DMS 273 (cell line): ENCODE results near the gene RAB10.
A peak's percentile ranks its signal among the peaks of the same experiment; 100 is the strongest.
"Not testable (repeated sequence)": the region's sequence is repeated elsewhere in the genome, so short reads cannot be mapped to it uniquely, and the experiment has no call there.

Experiments
- DNase-seq: peaks from one replicate; lab custom pipeline; 2025; ENCODE audit not compliant: unreplicated experiment; lab: John Stamatoyannopoulos, UW

The RAB10 gene

GRCh38 chr2:26054598-26055348 lies 20.9 kb downstream of the RAB10 start:
- no peak for DNase-seq

- no peak for DNase-seq
Measured at GRCh38 chr2:26058390-26058789, 24.5 kb downstream of the RAB10 start.

DNA sequence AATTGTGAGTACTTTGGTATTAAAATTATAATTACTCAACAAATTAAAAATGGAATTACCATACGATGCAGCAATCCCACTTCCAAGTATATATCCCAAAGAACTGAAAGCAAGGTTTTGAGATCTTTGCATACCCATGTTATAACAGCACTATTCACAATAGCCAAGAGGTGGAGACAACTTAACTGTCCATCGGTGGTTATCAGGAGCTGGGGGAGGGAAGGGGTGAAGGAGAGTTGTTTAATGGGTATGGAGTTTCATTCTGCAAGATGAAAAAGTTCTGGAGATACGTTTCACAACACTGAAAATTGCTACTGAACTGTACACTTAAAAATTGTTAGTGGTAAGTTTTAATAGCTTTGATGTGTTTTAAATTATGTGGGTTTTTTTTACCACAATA lies 25.7 kb downstream of the RAB10 start:
- DNase-seq, result no peak

DNA sequence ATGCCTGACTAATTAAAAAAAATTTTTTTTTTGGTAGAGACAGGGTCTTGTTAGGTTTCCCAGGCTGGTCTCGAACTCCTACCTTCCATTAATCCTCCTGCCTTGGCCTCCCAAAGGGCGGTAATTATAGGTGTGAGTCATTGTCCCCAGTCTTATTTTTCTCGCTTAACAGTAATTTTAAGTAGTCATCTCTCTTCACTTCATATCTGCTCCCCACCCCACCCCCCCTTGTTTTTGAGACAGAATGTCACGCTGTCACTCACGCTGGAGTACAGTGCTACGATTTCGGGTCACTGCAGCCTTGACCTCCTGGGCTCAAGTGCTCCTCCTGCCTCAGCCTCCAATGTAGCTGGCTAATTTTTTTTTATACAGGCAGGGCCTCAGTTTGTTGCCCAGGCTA lies 27.7 kb downstream of the RAB10 start:
- no peak for DNase-seq

GRCh38 chr2:26064846-26065245 lies 31.0 kb downstream of the RAB10 start:
- no peak for DNase-seq

- no peak for DNase-seq
Measured at GRCh38 chr2:26067186-26067974, 33.5 kb downstream of the RAB10 start.

GRCh38 chr2:26067980-26068507 lies 34.2 kb downstream of the RAB10 start:
- no peak for DNase-seq

- DNase-seq, result peak; percentile 54
Measured at GRCh38 chr2:26068602-26069298, 34.9 kb downstream of the RAB10 start.

DNA sequence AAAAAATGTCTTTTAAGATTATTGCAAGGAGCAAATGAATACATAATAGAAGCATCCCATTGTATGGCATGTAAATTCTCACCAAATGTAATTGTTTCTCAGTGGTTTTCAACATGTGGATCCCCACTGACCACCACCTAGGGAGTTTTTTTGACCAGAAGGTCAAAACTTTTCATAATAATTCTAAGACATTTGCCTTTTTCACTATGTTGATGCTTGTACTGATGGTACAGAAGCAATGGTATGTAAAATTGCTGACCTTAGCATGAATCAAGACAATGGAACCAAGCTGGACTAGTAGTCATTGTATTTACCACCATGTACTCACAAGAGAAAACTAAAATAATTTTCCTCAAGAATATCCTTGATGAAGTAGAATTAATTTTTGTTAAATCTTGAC lies 36.8 kb downstream of the RAB10 start:
- DNase-seq, result no peak

- DNase-seq, result no peak
Measured at GRCh38 chr2:26072925-26073768, 39.3 kb downstream of the RAB10 start.

DNA sequence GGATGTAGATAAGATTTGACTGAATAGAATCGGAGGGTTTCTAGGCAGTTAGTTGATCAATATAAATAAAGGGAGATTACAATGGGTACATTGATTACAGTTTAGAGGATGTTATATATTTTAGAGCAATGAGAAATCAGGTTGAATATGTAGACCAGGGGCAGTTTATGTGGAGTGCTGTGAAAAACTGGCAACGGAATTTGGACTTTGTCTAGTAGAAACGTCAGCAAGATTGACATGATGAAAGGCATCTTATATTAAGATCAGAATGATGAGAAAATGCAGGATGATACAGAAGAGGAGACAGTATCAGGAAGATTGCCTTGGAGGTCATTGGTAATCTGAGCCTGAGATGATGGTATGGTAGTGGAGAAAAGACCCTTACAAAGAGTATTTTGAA lies 39.9 kb downstream of the RAB10 start:
- no peak for DNase-seq

- DNase-seq, result no peak
Measured at GRCh38 chr2:26074676-26075075, 40.8 kb downstream of the RAB10 start.

- no peak for DNase-seq
Measured at GRCh38 chr2:26075173-26075572, 41.3 kb downstream of the RAB10 start.

- no peak for DNase-seq
Measured at GRCh38 chr2:26076001-26076587, 42.2 kb downstream of the RAB10 start.

DNA sequence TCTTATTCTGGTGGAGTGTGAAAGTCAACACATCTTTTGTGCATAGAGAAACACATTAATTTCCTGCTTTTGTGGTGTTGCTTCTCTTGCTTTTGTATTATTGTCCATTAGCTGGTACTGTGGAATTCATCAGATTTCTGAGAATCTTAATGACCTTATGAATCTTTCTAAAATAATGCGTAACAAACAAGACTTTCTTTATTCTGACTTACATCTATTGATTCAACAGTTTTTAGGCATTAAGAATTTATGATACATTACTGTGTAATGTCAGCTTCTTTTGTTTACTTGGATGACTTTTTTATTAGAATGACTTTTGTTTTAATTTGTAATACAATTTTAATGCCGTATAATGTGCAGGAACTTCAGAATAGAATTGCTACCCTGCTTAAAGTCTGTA lies 43.4 kb downstream of the RAB10 start:
- DNase-seq, result no peak

DNA sequence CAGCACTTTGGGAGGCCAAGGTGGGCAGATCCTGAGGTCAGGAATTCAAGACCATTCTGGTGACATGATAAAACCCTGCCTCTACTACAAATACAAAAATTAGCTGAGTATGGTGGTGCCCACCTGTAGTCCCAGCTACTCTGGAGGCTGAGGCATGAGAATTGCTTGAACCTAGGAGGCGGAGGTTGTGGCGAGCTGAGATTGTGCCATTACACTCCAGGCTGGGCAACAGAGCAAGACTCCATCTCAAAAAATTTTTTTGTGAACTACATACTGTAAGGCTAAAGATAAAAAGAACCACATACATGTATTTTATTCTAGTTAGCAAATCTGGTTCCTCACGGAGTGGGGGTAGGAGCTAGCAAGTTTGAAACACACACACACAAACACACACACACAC lies 45.1 kb downstream of the RAB10 start:
- DNase-seq, result no peak

GRCh38 chr2:26080356-26080755 lies 46.5 kb downstream of the RAB10 start:
- DNase-seq, result no peak

DNA sequence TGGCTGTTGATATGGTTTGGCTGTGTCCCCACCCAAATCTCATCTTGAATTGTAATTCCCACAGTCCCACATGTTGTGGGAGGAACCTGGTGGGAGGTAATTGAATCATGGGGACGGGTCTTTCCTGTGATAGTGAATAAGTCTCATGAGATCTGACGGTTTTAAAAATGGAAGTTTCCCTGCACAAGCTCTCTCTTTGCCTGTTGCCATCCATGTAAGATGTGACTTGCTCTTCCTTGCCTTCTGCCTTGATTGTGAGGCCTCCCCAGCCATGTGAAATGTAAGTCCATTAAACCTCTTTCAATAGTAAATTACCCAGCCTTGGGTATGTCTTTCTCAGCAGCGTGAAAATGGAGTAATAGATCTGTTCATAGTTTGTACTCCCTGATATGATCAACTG lies 47.0 kb downstream of the RAB10 start:
- DNase-seq, result not testable (repeated sequence)

GRCh38 chr2:26081556-26081955 lies 47.7 kb downstream of the RAB10 start:
- DNase-seq, result no peak

DNA sequence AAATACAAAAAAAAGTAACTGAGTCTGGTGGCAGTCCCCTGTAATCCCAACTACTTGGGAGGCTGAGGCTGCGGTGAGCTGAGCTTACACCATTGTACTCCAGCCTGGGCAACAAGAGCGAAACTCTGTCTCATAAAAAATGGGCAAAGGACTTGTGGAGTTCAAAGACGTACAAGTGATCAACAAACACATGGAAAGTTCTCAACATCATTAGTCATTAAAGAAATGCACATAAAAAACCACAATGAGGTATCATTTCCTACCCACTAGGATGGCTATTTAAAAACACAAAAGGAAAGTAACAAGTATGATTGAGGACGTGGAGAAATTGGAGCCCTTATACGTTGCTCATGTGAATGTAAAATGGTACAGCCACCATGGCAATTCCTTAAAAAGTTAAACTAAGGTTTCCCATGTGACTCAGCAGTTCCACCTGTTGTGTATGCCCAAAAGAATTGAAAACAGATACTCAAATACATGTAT lies 52.3 kb downstream of the RAB10 start:
- DNase-seq, result no peak
